Kidney glomerular epithelial cell (primary cell): ENCODE measurements around the gene ADAT2.
"Not testable (repeated sequence)": the region's sequence is repeated elsewhere in the genome, so short reads cannot be mapped to it uniquely, and the experiment has no call there.

Experiments used
- DNase-seq: peaks from one replicate; lab custom pipeline; 2025; lab: John Stamatoyannopoulos, UW

The ADAT2 gene

GRCh38 chr6:143450453-143451371, at the start of gene ADAT2, which contains the start of gene PEX3:
TSS of gene ADAT2 (minus strand) at chr6:143450695. CDS start at chr6:143450658, 37 bp downstream.
TSS of gene PEX3 (plus strand) at chr6:143450805. CDS start at chr6:143451043, 238 bp downstream.
- DNase-seq: peak; percentile 95

DNA sequence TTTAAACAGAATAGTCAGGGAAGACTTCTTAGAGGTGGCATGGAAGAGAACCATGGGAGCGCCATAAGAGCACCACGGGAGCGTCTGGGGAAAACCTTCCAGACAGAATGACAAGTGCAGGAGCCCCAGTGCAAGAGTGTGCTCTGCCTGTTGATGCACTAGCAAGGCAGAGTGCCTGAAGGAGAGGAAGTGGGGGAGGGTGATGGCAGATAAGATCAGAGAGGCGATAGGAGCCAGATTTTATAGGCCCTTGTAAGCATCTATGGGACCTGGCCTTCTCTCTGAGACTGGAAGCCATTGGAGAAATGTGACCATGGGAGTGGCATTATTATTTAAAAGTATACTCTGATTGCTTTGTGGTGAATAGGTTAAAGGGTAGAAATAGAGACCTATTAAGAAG, 47.9 kb upstream of the ADAT2 start:
- DNase-seq: no peak

DNA sequence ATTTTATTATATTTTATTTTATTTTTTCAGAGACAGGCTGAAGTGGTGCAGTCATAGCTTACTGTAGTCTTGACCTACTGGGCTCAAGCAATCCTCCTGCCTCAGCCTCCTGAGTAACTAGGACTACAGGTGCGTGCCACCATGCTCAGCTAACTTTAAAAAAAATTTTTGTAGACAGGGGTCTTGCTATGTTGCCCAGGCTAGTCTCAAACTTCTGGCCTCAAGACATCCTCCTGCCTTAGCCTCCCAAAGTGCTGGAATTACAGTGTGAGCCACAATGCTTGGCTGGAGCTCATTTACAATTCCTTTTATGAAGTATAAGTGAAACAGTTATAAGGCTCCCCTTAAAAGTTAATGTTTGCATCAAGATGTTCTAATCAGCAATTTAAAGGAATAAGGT, 46.5 kb upstream of the ADAT2 start:
- no peak for DNase-seq

DNA sequence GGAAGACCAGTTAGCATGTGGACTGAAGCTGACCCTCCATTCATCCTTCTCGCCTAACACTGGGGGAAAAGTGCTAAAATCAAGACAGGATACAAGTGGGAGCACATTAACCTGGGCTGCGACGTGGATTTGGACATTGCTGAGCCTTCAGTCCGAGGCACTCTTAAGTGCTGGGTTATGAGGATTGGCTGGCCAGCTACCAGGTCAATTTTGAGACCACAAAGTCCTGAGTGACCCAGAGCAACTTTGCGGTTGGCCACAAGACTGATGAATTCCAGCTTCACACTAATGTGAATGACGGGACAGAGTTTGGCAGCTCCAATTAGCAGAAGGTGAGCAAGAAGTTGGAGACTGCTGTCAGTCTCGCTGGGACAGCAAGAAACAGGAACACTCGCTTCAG, 40.3 kb upstream of the ADAT2 start:
- no peak for DNase-seq

DNA sequence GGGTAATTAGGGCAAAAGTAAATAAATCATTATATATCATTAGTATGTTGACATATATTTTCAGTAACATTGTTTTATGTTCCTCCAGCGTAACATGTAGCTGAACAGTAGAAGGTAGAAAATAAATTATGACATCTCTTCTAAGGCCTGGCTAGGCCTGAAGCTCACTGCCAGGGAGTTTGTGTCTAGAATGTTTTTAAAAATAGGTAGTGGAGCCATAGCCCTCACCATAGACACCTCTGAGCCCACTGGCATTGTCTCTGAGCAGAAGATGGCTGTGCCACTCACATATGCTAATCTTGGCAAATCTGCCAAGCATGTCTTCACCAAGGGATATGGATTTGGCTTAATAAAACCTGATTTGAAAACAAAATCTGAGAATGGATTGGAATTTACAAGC, 39.7 kb upstream of the ADAT2 start:
- DNase-seq: no peak

DNA sequence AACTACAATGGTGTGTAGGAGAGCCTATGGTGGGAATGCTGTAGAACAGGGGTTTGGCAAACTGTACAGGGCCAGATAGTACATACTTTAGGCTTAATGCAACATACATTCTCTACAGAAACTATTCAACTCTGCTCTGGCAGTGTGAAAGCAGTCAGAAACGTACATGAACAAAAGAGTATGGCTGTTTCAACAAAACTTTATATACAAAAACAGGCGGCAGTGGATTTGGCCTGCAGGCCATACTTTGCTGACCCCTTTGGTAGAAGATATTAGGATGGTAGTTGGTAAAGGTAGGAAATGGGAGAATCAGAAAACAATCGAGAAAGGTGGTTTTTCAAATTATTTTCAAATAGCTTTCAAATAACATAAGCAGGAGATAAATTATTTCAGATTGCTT, 36.3 kb upstream of the ADAT2 start:
- DNase-seq: no peak

- no peak for DNase-seq
Observed at GRCh38 chr6:143485967-143486366, 35.5 kb upstream of the ADAT2 start.

DNA sequence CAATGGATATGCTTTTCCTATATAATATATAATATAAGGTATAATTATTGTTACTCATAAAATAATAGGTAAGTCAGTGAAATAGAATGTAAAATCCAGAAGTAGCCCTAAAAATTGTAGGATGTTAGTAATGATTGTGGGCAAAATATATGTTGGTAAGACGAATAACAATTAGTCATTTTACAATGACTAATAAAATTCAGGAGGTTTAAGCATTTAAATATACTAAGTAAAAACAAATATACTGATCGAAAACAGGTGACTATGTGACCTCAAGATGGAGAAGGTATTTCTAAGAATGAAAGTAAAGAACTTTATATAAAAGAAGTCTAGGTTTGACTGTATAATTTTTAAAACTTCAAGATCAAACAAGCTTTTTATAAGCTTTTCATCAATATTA, 32.1 kb upstream of the ADAT2 start:
- DNase-seq: no peak

- no peak for DNase-seq
Observed at GRCh38 chr6:143478479-143479062, 28.1 kb upstream of the ADAT2 start.

- DNase-seq: no peak
Observed at GRCh38 chr6:143476545-143476944, 26.1 kb upstream of the ADAT2 start.

DNA sequence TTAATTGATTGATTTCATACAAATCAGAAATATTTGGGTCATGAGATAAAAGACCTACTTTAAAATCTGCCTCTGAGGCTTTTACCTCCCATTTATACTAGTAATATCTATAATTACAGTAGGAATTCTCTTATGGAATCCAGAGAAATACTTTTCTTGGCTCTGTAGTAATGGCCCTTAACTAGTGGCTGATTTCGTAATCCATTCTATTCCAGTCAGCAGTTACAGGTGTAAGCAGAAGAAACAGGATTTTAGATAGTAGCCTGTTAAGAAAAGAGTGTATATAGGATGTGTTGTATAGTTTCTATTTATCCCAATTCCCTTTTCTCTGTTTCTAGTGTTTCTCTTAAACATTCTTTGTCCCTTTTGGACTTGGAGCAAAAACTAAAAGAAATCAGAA, 21.3 kb upstream of the ADAT2 start:
- no peak for DNase-seq

DNA sequence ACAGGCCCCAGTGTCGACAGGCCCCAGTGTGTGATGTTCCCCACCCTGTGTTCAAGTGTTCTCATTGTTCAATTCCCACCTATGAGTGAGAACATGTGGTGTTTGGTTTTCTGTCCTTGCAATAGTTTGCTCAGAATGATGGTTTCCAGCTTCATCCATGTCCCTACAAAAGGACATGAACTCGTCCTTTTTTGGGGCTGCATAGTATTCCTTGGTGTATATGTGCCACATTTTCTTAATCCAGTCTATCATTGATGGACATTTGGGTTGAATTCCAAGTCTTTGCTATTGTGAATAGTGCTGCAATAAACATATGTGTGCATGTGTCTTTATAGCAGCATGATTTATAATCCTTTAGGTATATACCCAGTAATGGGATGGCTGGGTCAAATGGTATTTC, 18.3 kb upstream of the ADAT2 start:
- DNase-seq: not testable (repeated sequence)

GRCh38 chr6:143468026-143468425, 17.5 kb upstream of the ADAT2 start:
- DNase-seq: no peak

- DNase-seq: no peak
Observed at GRCh38 chr6:143465546-143465945, 15.1 kb upstream of the ADAT2 start.

DNA sequence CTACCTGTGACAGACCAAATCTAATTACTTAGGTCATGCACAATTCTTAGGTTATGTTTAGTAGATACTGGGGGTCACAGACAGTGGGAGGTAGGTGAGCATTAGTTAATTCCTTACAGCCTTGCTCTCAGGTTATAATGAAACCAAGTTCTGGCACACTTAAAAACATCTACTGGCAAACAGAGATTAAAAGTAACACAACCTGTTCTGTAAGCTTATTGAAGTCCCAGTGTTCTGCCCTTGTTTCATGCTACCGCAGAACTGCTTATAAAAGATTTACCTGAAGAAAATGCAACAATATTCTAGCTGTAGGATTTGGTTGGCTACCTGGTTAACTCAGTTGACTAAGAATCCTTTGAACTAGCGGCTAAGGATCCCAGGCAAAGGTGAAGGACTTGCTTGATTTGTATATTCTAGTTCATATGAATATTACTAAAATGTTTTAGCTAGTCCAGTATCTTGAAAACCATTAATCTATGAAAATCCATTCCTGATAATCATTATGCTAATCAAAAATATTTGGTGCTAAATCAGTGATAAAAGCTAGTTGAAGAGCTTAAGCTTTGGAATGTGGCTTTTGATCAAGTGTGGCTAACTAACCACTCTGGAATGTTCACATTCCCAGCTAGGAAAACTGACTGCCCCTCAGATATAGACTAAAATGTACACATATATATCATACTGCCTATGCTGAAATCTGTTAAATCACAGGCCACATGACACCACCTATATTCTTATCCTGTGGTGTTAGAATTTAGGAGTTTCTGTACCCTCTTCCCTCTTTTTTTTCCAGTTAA, 7.3 kb upstream of the ADAT2 start:
- DNase-seq: peak; percentile 10

DNA sequence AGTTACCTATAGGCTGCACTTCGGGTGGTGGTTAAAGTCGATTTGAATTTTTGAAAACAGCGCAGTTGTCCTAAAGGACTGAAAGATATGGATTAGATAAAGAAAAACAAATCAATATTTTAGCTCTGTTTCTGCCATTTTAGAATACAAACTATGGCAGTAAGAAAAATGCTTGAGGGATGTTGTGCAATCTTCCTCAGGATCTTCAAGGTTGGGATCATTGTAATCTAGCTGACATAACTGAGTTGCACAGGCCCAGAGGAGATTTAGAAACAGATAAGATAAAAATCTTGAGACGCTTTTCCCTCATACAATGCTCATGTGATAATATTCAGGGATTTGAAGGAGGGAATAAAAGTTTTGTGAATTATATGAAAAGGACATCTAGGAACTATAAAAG, 1.0 kb upstream of the ADAT2 start:
- DNase-seq: no peak

DNA sequence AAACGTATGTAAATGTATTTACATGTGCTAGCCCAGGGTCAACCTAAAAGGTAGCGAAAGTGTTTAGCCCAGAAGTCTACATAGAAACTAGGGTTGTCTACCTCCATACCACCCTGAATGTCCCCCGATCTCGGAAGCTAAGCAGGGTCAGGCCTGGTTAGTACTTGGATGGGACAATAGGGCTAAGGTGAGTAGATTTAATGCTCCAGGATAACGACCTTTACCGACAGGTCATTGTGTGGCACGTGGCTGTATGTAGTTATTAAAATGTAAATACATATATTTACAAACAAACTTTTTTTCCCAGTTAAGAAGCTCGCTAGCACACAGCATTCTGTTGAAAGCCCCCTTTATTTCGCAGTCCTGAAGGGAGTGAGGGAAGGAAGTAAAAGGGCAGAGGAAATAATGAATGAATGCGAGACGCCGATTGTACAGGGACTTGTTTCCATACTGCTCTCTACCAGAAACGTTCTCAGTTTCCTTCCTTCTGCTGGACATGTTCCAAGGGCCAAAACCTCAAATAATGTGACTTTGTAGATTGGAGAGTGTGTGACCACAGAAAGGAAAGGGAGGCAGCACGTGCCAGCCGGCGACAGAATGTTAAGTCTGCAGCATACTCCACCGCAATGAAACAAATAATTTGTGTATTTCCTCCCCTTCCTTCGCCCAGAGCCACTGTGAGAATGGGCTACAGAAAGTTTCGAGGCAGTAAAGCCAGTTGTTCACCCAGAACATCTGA, 612 bp downstream of the ADAT2 start:
- DNase-seq: no peak

DNA sequence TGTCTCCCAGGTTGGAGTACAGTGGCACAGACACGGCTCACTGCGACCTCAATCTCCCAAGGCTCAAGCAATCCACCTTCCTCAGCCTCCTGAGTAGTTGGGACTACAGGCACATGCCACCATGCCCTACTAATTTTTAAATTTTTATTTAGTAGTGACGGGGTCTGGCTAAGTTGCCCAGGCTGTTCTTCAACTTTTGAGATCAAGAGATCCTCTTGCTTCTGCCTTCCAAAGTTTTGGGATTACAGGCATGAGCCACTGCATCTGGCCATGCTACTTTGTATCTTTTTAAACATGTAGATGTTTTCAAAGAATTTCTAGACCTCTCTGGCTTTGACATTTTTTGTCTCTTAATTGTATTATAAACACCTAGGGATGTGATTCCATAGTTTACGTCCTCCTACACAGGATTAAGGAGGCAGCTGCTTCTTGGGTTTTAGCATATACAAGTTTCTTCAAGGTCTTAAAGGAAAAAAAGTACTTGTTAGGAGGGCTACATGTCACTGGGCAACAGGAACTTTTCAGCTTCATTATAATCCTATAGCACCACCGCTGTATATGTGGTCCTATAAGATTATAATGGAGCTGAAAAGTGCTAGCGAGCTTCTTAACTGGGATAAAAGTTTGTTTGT, 1.3 kb downstream of the ADAT2 start:
- no peak for DNase-seq

- not testable (repeated sequence) for DNase-seq
Observed at GRCh38 chr6:143447865-143448264, 2.6 kb downstream of the ADAT2 start.

DNA sequence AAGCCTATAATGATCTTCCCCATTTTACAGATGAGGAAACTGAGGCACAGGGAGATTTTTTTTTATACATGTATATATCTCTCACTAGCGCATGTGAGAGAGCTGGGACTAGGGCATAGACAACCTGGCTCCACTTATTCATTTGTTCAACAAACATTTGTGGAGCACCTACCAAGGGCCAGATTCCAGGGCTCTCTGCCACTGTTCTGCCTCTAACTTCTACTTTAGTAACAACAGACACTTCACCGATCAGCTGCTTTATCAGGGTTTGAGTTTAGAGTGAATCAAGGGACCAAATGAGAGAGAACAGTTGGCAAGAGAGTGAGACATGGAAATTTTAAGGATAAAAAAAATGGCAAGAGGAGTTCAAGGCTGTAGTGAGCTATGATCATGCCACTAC, 7.4 kb downstream of the ADAT2 start:
- no peak for DNase-seq
